Kidney (tissue), 14 donors: Measurements from ENCODE around the gene CAMKMT. TPM values are rescaled to one million over a fixed set of nuclear protein-coding genes. Genes with fewer than 3 reads are reported as not detected.

ENCODE experiments used
- DNase-seq, 5 donors: peaks; one replicate each; pipeline ENCODE4 v3.0.0-alpha.2; 2013 to 2020
- FAIRE-seq: peaks from 2 replicates; lab custom pipeline; 2012; peaks lifted over from hg19 to GRCh38; lab: Jason Lieb, UNC
- H3K27ac ChIP-seq, 2 donors: one replicate each; pipeline ENCODE4 v1.7.0; 2013; ENCODE audit warnings: low read depth in 2 of 2, low read length in 2 of 2, inconsistent platforms in 1 of 2
- H3K27me3 ChIP-seq: one replicate; pipeline ENCODE4 v1.7.1; 2013; ENCODE audit warnings: low read length, inconsistent platforms; ENCODE audit not compliant: control insufficient read depth, insufficient read depth
- H3K36me3 ChIP-seq, 3 donors: one replicate each; pipeline versions ENCODE4 v1.7.0 to v1.7.1; 2013; ENCODE audit warnings: low read length in 3 of 3, control low read depth in 1 of 3, inconsistent platforms in 1 of 3; ENCODE audit not compliant: insufficient read depth in 3 of 3, control insufficient read depth in 2 of 3
- H3K4me1 ChIP-seq, 3 donors: one replicate each; pipeline versions ENCODE4 v1.7.0 to v1.7.1; 2013; ENCODE audit warnings: low read length in 3 of 3, inconsistent platforms in 1 of 3, low read depth in 1 of 3; ENCODE audit not compliant: control insufficient read depth in 2 of 3, insufficient read depth in 2 of 3
- H3K4me3 ChIP-seq, 3 donors: one replicate each; pipeline versions ENCODE4 v1.7.0 to v1.8.1; 2013; ENCODE audit warnings: low read length in 3 of 3, control low read depth in 1 of 3, inconsistent platforms in 1 of 3
- H3K9ac ChIP-seq, 3 donors: one replicate each; pipeline versions ENCODE4 v1.7.0 to v1.7.1; 2013; ENCODE audit warnings: low read length in 3 of 3, control low read depth in 1 of 3, inconsistent platforms in 1 of 3
- H3K9me3 ChIP-seq, 3 donors: one replicate each; pipeline versions ENCODE4 v1.7.0 to v1.7.1; 2013; ENCODE audit warnings: low read length in 3 of 3, control low read depth in 1 of 3, inconsistent platforms in 1 of 3; ENCODE audit not compliant: control insufficient read depth in 2 of 3, insufficient read depth in 1 of 3
- intact Hi-C: fragments of 100-400 bp; cut with DNase I; formaldehyde crosslinking; loops from one replicate; pipeline ENCODE4 v1.11.1; 2022
- polyA plus RNA-seq: library from polyadenylated mRNA; stranded (reverse); fragments of 350-450 nt; fragmentation: Illumina TruSeq; extraction: RNeasy Lipid Tissue Mini Kit (QIAGEN cat#74804); gene quantifications from one replicate; pipeline ENCODE4 v1.2.3, GENCODE V29; 2014; ENCODE audit warnings: low read depth, low replicate concordance; ENCODE audit not compliant: insufficient read depth
- total RNA-seq: library from RNA; stranded (reverse); fragmentation: NEBNext Ultra II Directional; extraction: Animal tissue kit (Norgen Biotek cat#: 25700); gene quantifications from one replicate; pipeline ENCODE4 v1.2.1, GENCODE V29; 2021
- TF ChIP-seq, protein P1 (sequence below): IDR thresholded peaks from 3 replicates; pipeline ENCODE4 v1.5.1; 2012; ENCODE audit warnings: mild to moderate bottlenecking, moderate library complexity, borderline replicate concordance; ENCODE audit not compliant: insufficient read depth; ENCODE audit errors: extremely low read depth
- donor health status: control.
- donor health status: control.
- donor health status: control.
- donor health status: control.
- donor health status: control.
- donor health status: DM: yes; HTN: yes; CAD: no.
- donor health status: Normal renal cell carcinoma (clear cell type).

The CAMKMT gene
- total and polyA plus RNA-seq, 2 donors from 2014 or later = 9.9 to 14.5 TPM

GRCh38 chr2:44564752-44565151 is 203.0 kb downstream of the CAMKMT start:
- TF ChIP-seq, protein P1, sequence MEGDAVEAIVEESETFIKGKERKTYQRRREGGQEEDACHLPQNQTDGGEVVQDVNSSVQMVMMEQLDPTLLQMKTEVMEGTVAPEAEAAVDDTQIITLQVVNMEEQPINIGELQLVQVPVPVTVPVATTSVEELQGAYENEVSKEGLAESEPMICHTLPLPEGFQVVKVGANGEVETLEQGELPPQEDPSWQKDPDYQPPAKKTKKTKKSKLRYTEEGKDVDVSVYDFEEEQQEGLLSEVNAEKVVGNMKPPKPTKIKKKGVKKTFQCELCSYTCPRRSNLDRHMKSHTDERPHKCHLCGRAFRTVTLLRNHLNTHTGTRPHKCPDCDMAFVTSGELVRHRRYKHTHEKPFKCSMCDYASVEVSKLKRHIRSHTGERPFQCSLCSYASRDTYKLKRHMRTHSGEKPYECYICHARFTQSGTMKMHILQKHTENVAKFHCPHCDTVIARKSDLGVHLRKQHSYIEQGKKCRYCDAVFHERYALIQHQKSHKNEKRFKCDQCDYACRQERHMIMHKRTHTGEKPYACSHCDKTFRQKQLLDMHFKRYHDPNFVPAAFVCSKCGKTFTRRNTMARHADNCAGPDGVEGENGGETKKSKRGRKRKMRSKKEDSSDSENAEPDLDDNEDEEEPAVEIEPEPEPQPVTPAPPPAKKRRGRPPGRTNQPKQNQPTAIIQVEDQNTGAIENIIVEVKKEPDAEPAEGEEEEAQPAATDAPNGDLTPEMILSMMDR = no peak
- Histone ChIP-seq H3K27ac (no peak overlapping the region), H3K9ac (no peak overlapping the region), H3K4me1 (no peaks in the 10 kb centered on the region), H3K9me3 (no peaks in the 10 kb centered on the region), H3K27me3 (no peaks in the 10 kb centered on the region), H3K4me3 (no peak overlapping the region), H3K36me3 (no peaks in the 10 kb centered on the region)
- FAIRE-seq (no peak), DNase-seq (no peak)
- intact Hi-C loops = no loop called here

DNA sequence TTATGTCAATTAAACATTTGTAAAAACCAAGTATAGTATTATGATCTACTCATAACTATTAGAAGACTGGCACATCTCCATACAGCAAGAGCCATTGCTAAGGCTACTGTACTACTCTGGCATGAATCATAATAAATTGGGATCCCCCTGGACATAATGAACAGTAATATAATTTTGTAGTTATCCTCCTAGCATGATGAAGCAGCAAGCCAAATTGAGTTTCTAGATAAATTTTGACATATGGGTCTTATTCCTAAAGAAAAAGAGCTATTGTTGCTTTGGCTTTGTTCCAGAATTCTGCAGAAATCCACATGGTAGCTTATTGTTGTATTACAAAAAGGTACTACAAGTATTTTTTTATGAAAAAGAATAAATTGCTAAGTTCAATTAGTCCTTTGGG is 204.3 kb downstream of the CAMKMT start:
- no peaks in the 10 kb centered on the region for H3K36me3 ChIP-seq
- TF ChIP-seq, protein P1 = no peak
- no peak overlapping the region for H3K4me3 ChIP-seq
- no peaks in the 10 kb centered on the region for H3K27me3 ChIP-seq
- FAIRE-seq (no peak), DNase-seq (no peak)
- no peak overlapping the region for H3K9ac ChIP-seq
- no peaks in the 10 kb centered on the region for H3K9me3 ChIP-seq
- no peaks in the 10 kb centered on the region for H3K4me1 ChIP-seq
- intact Hi-C loops = no loop called here
- no peak overlapping the region for H3K27ac ChIP-seq

DNA sequence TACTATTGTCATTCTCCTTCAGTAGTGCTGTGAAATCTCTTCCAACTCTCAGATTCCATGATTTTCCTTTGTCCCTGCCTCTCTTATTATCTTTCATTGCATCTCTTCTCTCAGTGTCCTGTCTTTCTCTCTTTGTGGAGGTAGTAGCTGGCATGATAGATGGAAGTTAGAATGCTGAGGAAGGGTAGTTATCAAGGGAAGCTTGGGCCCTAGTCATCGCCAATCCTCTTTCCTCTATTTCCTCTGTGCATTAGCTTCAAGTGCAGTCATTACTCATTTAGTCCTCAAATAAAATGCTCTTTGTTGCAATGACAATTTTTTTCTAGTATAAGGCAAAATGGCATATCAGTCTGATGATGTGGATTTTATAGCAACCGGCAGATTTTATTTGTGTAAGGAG is 207.7 kb downstream of the CAMKMT start:
- no peak for FAIRE-seq
- TF ChIP-seq, protein P1 = no peak

GRCh38 chr2:44570271-44570670 is 208.5 kb downstream of the CAMKMT start:
- FAIRE-seq = no peak
- Histone ChIP-seq H3K27me3 (no peaks in the 10 kb centered on the region), H3K27ac (no peak overlapping the region), H3K4me1 (no peaks in the 10 kb centered on the region), H3K9me3 (no peaks in the 10 kb centered on the region), H3K36me3 (no peaks in the 10 kb centered on the region), H3K4me3 (no peak overlapping the region), H3K9ac (no peak overlapping the region)
- DNase-seq = no peak
- TF ChIP-seq, protein P1 = no peak
- intact Hi-C loops = no loop called here

More for the DNA sequence above, 207.7 kb downstream of the CAMKMT start:
- Histone ChIP-seq H3K9ac (no peak overlapping the region), H3K27ac (no peak overlapping the region), H3K36me3 (no peaks in the 10 kb centered on the region), H3K4me3 (no peak overlapping the region), H3K9me3 (no peaks in the 10 kb centered on the region), H3K27me3 (no peaks in the 10 kb centered on the region), H3K4me1 (no peaks in the 10 kb centered on the region)
- intact Hi-C loops = no loop called here
- no peak for DNase-seq
